OCI-LY3 (cell line): ENCODE results near the gene ZMYND8.
"Not testable (repeated sequence)": the region's sequence is repeated elsewhere in the genome, so short reads cannot be mapped to it uniquely, and the experiment has no call there.

ENCODE experiments used
- H2AFZ ChIP-seq: fragments of 200-600, 300-600 bp; shearing (Covaris generic); 2 replicates; pipeline ENCODE4 v1.6.0; 2014; ENCODE audit warnings: antibody characterized with exemption, low read depth, low read length
- H3K27ac ChIP-seq: fragments of 200-600, 300-600 bp; sonication (generic); 2 replicates; pipeline ENCODE4 v1.5.1; 2014; ENCODE audit warnings: mild to moderate bottlenecking, low read length, moderate library complexity, mixed read lengths
- H3K27me3 ChIP-seq: fragments of 200-600, 300-600 bp; sonication (generic); 2 replicates; pipeline ENCODE4 v1.6.1; 2014; ENCODE audit warnings: low read depth, low read length, mixed read lengths
- H3K36me3 ChIP-seq: fragments of 200-600, 300-600 bp; sonication (generic); replicated peaks from 2 replicates; pipeline ENCODE3; 2014; ENCODE audit warnings: low read depth, low read length, mixed read lengths
- H3K4me1 ChIP-seq: fragments of 300-600, 200-600 bp; sonication (generic); 2 replicates; pipeline ENCODE4 v1.6.1; 2014; ENCODE audit warnings: low read length, mixed read lengths
- H3K4me2 ChIP-seq: fragments of 200-600, 300-600 bp; sonication (generic); 2 replicates; pipeline ENCODE4 v1.6.1; 2014; ENCODE audit warnings: low read length, mixed read lengths
- H3K4me3 ChIP-seq: fragments of 300-600, 200-600 bp; sonication (generic); 2 replicates; pipeline ENCODE4 v1.5.1; 2014; ENCODE audit warnings: antibody characterized with exemption, mild to moderate bottlenecking, low read length, moderate library complexity
- H3K79me2 ChIP-seq: fragments of 300-600, 200-600 bp; shearing (Covaris generic); 2 replicates; pipeline ENCODE4 v1.6.1; 2014; ENCODE audit warnings: mild to moderate bottlenecking, low read length, mixed read lengths
- H3K9ac ChIP-seq: fragments of 300-600, 200-600 bp; shearing (Covaris generic); 2 replicates; pipeline ENCODE4 v1.6.0; 2014; ENCODE audit warnings: mild to moderate bottlenecking, low read length, moderate library complexity
- H3K9me3 ChIP-seq: fragments of 200-600, 300-600 bp; shearing (Covaris generic); 2 replicates; pipeline ENCODE4 v1.6.1; 2014; ENCODE audit warnings: low read length, mixed read lengths; ENCODE audit not compliant: insufficient read depth
- H4K20me1 ChIP-seq: fragments of 200-600, 300-600 bp; sonication (generic); 2 replicates; pipeline ENCODE4 v1.6.1; 2016; ENCODE audit warnings: low read length, mixed read lengths; ENCODE audit not compliant: insufficient read depth
- CTCF ChIP-seq: fragments of 200-600, 300-600 bp; sonication (generic); IDR thresholded peaks from 2 replicates; pipeline ENCODE4 v1.5.1; 2014; ENCODE audit warnings: antibody characterized with exemption, low read length, low read depth
- EZH2phosphoT487 ChIP-seq: fragments of 200-600 bp; shearing (Covaris generic); IDR thresholded peaks from 2 replicates; pipeline ENCODE4 v1.6.1; 2018; ENCODE audit warnings: antibody characterized with exemption, mixed run types, low read depth

ZMYND8 gene

GRCh38 chr20:47208534-47209174 lies 147.8 kb downstream of the ZMYND8 start:
- Histone ChIP-seq H3K4me1 (peaks cover 8% of the 10 kb centered on the region), H3K27me3 (no peaks in the 10 kb centered on the region), H3K9ac (no peak overlapping the region), H3K9me3 (no peaks in the 10 kb centered on the region), H2AFZ (no peak overlapping the region), H3K27ac (no peak overlapping the region), H4K20me1 (0 out of 2 replicates have a peak, but pooled peaks cover 9% of the 10 kb centered on the region), H3K79me2 (no peaks in the 10 kb centered on the region), H3K4me3 (no peak overlapping the region), H3K4me2 (no peak overlapping the region), H3K36me3 (peaks cover 31% of the 10 kb centered on the region)
- TF ChIP-seq EZH2phosphoT487 = no peak
- no peak for TF ChIP-seq CTCF

GRCh38 chr20:47206962-47207641 lies 149.4 kb downstream of the ZMYND8 start:
- H3K36me3 ChIP-seq = peaks cover 26% of the 10 kb centered on the region
- 0 out of 2 replicates have a peak, but pooled peaks cover 3% of the 10 kb centered on the region for H4K20me1 ChIP-seq
- H3K9ac ChIP-seq = no peak overlapping the region
- H3K4me3 ChIP-seq = no peak overlapping the region
- H2AFZ ChIP-seq = no peak overlapping the region
- H3K79me2 ChIP-seq = no peaks in the 10 kb centered on the region
- no peak overlapping the region for H3K4me2 ChIP-seq
- H3K4me1 ChIP-seq = peaks cover 8% of the 10 kb centered on the region
- no peak for TF ChIP-seq EZH2phosphoT487
- TF ChIP-seq CTCF = no peak
- H3K27ac ChIP-seq = no peak overlapping the region
- no peaks in the 10 kb centered on the region for H3K9me3 ChIP-seq
- no peaks in the 10 kb centered on the region for H3K27me3 ChIP-seq

- not testable (repeated sequence) for H3K9ac ChIP-seq, H3K27ac ChIP-seq, H3K4me2 ChIP-seq, H3K79me2 ChIP-seq, H4K20me1 ChIP-seq, H2AFZ ChIP-seq, H3K9me3 ChIP-seq, H3K27me3 ChIP-seq, H3K4me3 ChIP-seq, H3K4me1 ChIP-seq
- H3K36me3 ChIP-seq = peaks cover 21% of the 10 kb centered on the region
Measured at GRCh38 chr20:47206552-47206951, 149.9 kb downstream of the ZMYND8 start.

GRCh38 chr20:47205577-47206123 lies 150.8 kb downstream of the ZMYND8 start:
- peak overlapping the region; percentile 0 for H3K4me2 ChIP-seq

GRCh38 chr20:47204850-47205122 lies 151.7 kb downstream of the ZMYND8 start:
- H3K4me1 ChIP-seq = peaks cover 18% of the 10 kb centered on the region
- not testable (repeated sequence) for H3K9ac ChIP-seq, H3K27me3 ChIP-seq, H3K79me2 ChIP-seq, H3K27ac ChIP-seq, H3K9me3 ChIP-seq, H4K20me1 ChIP-seq, H3K4me2 ChIP-seq, H3K36me3 ChIP-seq, H3K4me3 ChIP-seq, H2AFZ ChIP-seq

More at GRCh38 chr20:47205577-47206123, 150.8 kb downstream of the ZMYND8 start:
- Histone ChIP-seq H3K27me3 (no peaks in the 10 kb centered on the region), H3K9me3 (no peaks in the 10 kb centered on the region), H2AFZ (no peak overlapping the region), H3K36me3 (peaks cover 12% of the 10 kb centered on the region), H4K20me1 (no peaks in the 10 kb centered on the region), H3K27ac (no peak overlapping the region), H3K4me3 (no peak overlapping the region), H3K4me1 (peaks cover 15% of the 10 kb centered on the region), H3K9ac (no peak overlapping the region), H3K79me2 (no peaks in the 10 kb centered on the region)
- TF ChIP-seq CTCF (peak; percentile 73), EZH2phosphoT487 (no peak)
